Measurements from ENCODE around the gene SMPD2.

Gene SMPD2

DNA sequence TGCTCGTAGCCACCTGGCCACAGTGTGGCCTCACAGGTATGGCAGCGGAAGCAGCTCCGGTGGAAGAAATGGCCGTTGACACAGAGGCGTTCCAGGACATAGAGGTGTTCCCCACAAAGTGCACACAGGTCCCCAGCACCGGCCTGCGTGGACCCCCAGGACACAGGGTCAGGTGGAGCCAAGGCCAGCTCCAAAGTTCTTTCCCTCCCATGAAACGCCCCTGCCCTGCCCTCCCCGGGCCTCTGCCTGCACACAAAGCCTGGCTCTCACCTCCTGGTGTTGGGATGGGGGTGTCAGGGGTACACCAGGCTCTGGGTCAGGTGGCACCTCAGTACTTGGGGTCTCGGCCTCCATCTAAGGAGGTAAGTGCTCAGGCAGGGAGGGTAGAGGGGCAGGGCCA is 6.6 kb downstream of the SMPD2 start:
- DNase-seq (ENCODE audit: low read depth), result no peak

GRCh38 chr6:109447878-109448555 is 7.5 kb downstream of the SMPD2 start:
- no peak for DNase-seq (ENCODE audit: low read depth)

DNA sequence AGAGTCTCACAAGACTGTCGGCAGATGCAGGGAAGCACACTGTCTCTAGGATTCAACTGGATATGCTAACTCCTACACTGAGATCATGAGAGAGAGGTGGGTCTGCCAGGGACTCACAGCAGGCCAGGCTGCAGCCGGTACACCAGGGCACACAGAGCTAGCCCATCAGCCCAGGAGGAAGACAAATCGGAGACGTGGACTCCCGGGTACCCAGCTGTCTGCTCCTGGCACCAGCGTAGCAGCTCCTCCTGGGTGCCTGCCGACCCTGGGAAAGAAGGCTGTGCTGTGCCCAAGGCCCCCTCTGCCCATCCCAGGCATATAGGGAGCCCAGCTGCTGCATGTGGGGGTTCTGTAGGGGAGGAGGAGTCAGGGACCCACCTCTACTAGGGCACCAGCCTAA is 8.1 kb downstream of the SMPD2 start:
- DNase-seq (ENCODE audit: low read depth), result no peak

DNA sequence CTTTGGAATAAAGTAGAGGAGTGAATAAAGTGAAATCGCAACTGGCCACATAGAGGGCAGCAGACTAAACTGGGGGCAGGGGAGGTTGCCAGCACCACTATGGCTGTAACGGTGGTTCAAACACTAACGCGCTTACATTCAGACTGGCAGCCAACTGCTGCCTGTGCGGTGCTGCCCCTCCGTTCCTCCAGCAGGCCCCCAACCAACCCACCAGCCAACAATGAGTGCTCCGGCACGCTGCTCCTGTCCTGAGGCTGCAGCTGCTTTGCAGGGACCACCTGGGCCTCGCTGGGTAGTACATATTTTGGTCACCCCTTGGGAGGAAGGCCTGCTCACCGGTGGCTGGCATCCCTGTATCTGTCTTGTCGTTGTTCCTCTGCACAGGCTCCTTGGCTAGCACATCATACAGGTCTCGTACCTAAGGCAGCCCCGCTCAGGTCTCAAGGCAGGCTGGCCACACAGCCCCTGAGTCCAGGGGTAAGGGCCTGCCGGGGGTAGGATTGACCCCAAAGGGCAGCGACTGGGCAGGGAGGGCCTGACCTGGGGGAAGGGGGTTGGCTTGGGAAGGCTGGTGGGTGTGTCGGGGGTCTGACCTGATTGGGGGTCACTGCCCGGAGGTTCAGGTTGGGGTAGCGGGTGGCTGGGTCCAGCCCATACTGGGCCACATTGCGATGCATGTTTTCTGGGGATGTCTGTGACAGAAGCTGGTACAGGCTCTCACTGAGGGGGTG is 8.7 kb downstream of the SMPD2 start:
- no peak for DNase-seq (ENCODE audit: low read depth)

DNA sequence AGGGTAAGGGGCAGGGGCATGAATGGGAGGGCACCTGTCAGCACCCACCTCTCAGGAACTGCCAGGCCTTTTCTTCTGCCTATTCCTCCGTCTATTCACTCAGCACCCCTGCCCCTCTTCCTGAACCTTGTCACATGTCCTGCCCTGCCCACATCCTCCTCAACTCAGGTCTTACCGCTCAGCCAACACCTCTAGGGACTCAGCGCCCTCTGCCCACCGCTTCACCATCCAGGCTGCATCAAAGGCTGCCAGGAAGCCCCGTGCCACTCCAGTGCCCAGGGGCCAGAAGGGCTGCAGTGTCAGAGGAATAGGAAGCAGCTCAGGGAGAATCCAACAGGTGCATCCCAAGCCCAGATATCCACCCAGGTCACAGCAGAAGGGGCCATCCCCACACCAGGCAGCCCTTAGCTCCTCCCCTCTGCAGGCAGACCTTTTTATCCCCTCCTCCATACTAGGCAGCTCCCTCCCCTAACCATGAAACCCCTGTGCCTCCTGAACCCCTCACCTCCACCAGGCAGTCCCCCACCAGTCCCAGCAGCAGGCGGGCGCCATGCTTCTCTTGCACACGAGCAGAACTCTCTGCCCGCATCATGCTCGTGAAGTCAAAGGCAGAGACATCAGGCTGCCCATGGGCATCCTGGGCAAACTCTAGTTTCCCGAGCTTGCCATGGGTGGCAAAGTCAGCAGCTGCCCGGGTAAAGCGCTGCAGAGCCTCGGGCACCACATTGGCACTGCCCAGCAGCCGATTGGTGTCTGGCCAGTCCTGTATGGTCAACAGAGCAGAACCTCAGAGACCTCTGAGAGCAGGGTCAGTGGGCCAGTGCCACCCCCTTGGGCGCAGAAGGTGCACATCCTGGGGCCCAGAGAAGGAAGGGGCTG is 9.5 kb downstream of the SMPD2 start:
- DNase-seq (ENCODE audit: low read depth), result no peak

- no peak for DNase-seq (ENCODE audit: low read depth)
Observed at GRCh38 chr6:109450801-109451200, 10.3 kb downstream of the SMPD2 start.

DNA sequence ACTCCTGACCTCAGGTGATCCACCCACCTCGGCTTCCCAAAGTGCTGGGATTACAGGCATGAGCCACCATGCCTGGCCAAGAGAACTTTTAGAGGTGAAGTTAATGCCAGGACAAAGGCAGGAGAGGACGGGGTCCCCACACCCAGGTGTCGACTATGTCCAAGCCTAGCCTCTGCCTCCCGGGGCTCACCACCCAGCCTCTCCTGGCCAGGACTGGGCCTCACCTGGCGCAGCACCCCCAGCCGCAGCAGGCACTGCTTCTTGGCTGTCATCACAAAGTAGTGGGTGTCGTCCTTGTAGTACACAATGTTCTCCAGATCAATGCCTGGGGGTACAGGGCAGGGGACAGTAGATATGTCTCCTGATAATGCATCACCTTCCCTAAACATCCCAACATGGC is 10.9 kb downstream of the SMPD2 start:
- no peak for DNase-seq (ENCODE audit: low read depth)

DNA sequence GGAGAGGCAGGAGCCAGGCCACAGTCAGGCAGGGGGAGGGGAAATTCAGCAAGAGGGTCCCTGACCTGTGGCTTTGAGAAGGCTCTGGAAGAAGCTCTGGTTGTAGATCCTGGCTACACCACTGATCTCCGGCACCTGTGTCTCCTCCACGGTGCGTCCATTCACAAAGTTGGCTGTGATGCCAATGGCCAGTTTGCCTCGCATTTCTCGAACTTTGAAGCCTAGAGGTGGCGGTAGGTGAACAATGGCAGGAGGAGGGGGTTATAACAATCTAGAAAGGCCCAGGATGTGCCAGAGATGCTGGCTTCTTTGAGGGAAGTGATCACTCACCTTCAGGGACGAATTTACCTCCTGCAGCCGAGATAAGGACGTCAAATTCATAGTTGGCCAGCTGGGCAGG is 11.7 kb downstream of the SMPD2 start:
- no peak for DNase-seq (ENCODE audit: low read depth)

- no peak for DNase-seq (ENCODE audit: low read depth)
Observed at GRCh38 chr6:109453156-109453555, 12.6 kb downstream of the SMPD2 start.

DNA sequence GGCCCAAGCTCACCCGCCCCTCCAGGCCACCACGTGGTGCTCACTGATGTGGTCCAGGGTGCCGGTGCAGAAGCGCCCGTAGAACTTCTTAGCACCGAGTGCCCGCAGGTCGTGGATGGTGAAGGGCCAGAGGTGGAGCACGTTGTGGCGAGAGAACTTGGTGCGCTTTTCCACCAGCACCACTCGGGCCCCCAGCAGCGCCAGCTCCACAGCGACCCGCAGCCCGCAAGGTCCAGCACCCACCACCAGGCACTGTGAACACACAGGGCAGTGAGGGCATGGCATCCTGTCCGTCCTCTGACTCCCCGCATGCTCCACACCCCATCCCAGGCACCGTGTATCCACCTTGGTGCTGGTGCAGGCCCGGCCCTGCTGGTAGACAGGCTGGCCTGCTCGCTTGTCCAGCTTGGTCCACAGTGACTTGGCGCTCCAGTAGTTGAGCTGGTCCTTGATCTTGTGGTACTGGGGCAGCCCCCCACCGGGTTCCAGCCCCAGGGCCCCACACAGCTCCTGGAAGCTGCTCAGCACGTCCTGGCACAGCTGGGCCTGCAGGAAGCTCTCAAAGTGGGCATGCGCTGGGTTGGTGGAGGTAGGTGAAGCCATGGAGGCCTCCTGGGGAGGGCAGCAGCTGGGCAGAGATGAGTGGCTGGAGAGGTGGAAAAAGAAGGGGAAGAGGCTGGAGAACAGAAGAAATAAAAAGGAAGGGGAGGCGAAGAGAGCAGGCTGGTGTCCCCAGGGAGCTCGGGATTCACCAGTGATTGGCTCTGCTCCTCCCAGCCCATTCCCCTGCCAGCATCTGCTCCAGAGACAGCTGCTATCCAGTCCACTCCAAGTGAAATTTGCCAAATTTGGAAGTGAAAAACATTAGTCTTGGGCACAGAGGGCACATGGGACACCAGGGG is 13.3 kb downstream of the SMPD2 start:
- DNase-seq (ENCODE audit: low read depth), result no peak

- peak; percentile 59 for DNase-seq (ENCODE audit: low read depth)
Observed at GRCh38 chr6:109454496-109455436, 14.2 kb downstream of the SMPD2 start.

- DNase-seq (ENCODE audit: low read depth), result peak; percentile 52
Observed at GRCh38 chr6:109455437-109456110, 15.1 kb downstream of the SMPD2 start, which contains the start of gene MICAL1. MICAL1 (minus strand) TSS chr6:109455772; CDS start chr6:109454196, 1,576 bp downstream.

GRCh38 chr6:109456111-109456583 is 15.6 kb downstream of the SMPD2 start:
- no peak for DNase-seq (ENCODE audit: low read depth)

DNA sequence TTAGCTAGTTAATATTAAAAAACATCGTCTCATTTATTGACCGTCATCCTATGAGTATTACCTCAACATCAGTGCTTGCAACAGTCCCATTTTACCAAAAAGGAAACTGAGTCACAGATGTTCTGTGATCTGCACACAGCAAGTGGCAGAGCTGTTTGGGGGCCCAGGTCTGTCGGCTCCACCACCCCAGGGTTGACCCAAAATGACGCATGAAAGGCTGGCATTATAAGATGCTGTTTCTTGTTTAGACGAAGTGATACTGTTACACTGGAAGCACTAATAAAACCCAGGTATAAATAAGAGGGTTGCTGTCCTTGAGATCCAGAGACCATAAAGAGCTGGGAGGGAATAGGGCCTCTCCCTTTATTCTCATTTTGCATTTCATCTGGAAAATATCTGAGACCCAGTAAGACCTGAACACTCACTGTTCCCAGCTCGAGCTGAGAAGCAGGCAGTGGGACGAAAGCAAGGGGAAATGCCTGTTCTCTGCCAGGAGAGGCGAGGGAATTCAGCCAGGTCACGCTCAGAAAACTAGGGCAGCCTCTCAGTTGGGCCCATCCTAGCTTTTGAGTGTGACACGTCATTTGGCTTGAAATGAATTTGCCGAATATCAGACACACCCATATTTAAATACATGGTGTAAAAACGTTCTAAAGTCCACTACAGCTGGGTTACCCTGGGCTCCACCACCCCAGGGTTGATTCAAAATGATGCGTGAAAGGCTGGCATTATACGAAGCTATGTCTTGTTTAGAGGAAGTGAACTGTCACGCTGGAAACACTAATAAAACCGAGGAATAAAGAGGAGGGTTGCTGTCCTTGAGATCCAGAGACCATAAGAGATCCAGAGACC is 16.4 kb downstream of the SMPD2 start:
- no peak for DNase-seq (ENCODE audit: low read depth)

- DNase-seq (ENCODE audit: low read depth), result no peak
Observed at GRCh38 chr6:109457562-109457996, 17.1 kb downstream of the SMPD2 start.

GRCh38 chr6:109458774-109459531 is 18.4 kb downstream of the SMPD2 start:
- DNase-seq (ENCODE audit: low read depth), result peak; percentile 30

DNA sequence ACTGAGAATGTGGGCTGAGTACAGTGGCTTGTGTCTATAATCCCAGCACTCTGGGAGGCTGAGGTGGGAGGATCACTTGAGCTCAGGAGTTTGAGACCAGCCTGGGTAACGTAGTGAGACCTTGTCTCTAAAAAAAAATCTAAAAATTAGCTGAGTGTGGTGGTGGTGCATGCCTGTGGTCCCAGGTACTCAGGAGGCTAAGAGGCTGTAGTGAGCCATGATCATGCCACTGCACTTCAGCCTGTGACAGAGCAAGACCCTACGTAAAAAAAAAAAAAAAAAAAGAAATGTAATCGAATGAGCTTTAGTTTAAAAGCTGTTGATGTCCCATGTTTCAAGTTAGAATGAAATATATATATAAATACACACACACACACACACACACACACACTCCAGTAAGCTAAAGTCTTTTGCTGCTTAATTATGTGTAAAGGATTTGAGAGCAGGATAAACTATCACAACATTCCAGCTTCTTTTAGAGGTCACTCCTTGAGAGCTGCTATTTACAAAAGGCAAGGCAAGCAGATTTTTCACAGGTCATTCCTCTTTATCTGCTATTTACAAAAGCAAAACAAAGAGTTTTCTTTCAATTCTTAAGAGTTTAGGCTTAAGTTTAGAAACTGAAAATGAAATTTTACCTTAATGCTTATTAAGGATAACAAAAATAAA is 19.8 kb downstream of the SMPD2 start:
- DNase-seq (ENCODE audit: low read depth), result no peak
